H4 (cell line): ENCODE data around the gene TLR10. TPM values are rescaled to one million over a fixed set of nuclear protein-coding genes. Genes with fewer than 3 reads are reported as not detected.

Source experiments
- DNase-seq: peaks from one replicate; pipeline ENCODE4 v3.0.0-alpha.2; 2015; ENCODE audit warnings: low spot score
- total RNA-seq: library from RNA; depleted of rRNA; stranded (reverse); fragments of >200 nt; shearing (Covaris generic); gene quantifications from 2 replicates; pipeline ENCODE4 v1.2.3, GENCODE V29; 2014; rRNA removed

The TLR10 gene
- total RNA-seq, 1 experiment from 2014 or later: 0.08 TPM

DNA sequence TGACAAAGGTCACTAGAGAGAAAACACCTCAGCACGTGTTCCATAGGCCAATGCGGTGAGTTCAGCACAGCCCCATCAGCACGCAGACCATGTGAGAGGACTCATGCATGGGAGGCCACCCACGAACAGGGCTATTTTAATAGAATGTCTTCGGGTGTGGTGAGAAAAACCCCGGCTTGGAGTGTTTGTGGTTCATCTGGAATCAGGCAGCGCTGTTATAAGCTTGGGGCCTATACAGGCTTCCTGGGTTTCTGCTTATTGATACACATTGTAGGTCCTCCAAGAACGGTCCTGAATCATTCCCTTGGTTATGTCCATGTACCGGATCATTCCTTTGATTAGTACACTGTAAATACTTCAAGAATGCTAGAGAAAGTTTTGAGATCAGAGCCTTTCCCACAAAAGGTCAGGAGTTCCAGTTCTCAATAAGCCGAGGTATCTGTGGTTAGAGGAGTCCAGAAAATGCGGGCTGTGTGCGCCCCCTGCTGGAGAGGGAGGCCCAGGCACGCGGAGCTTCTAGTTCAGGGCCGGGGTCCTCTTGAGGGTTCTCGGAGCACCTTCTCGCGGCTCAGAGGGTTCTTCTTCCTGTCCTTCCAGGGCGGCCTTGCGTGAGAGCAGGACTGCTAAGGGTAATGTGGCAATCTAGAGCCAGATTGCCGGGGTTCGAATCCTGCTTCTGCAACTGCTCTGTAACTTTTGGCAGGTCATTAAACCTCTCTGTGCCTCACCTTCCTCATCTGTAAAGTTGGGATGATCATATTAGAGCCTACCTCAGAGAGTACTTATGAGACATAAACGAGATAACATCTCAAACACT is 51.8 kb downstream of the TLR10 start:
- DNase-seq: peak; percentile 80

DNA sequence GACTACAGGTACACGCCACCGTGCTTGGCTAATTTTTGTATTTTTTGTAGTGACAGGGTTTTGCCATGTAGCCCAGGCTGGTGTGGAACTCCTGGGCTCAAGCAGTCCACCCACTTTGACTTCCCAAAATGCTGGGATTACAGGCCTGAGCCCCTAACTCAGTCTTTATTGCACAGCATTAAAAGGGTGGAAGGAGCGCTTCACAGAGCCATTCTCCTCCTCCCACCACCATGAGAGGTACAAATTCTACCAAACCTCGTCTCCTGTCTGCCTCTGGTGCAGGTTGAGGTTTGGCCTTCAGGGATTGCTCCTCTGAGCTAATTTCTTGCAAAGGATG is 52.3 kb downstream of the TLR10 start:
- no peak for DNase-seq

DNA sequence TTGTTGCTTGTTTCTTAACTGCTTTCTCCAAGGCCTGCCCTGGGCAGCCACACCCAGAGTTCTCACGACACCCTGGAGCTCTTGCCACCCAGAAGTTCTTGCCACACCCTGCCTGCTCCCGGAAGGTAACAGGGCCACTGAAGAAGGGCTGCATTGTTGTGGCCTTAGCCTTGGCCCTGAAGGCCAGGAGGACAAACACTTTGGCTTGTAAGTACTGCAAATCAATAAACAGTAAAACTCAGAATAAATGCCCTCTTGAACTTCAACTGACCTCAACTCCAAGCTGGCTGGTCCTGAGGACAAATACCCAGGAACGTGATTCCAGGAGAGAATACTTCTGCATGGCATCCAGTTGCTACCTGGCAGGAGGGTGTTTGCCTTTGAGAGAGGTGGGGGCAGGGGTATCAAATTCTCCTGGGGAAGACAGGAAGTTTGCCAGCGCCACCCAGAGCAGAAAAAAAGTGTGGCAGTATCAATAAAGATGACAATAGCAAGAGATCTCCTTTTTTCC is 54.1 kb downstream of the TLR10 start:
- peak; percentile 50 for DNase-seq

GRCh38 chr4:38724475-38724808 is 58.3 kb downstream of the TLR10 start:
- DNase-seq: no peak

GRCh38 chr4:38723726-38724474 is 58.9 kb downstream of the TLR10 start:
- no peak for DNase-seq

- DNase-seq: no peak
Measured at GRCh38 chr4:38723114-38723513, 59.7 kb downstream of the TLR10 start.

Other genes starting within 250 kb of the TLR10 start
- gene KLF3, start 118.8 kb downstream of the TLR10 start, total RNA-seq: 5.2 and 8.0 TPM in 2 replicates
- 0.84 and 4.2 TPM in 2 replicates for gene TLR1, start 21.8 kb upstream of the TLR10 start, total RNA-seq
- 9.9 and 15.8 TPM in 2 replicates for gene TLR6, start 73.8 kb upstream of the TLR10 start, total RNA-seq
- 89.3 and 118 TPM in 2 replicates for gene FAM114A1, start 84.8 kb upstream of the TLR10 start, total RNA-seq
- 1.3 and 2.7 TPM in 2 replicates for gene TMEM156, start 249.4 kb upstream of the TLR10 start, total RNA-seq